HepG2 (cell line): Measurements from ENCODE around the gene PGAP3. TPM values are rescaled to one million over a fixed set of nuclear protein-coding genes. Genes with fewer than 3 reads are reported as not detected.
A peak's percentile ranks its signal among the peaks of the same experiment; 100 is the strongest.

Experiments used
- ATF7-NPFF ChIP-seq: sonication (generic); formaldehyde crosslinking; IDR thresholded peaks from 2 replicates; pipeline ENCODE4 v1.8.1; 2023; ENCODE audit warnings: mild to moderate bottlenecking, low read depth, missing genetic modification reagents, moderate library complexity
- ATM ChIP-seq: fragments of 450-650 bp; IDR thresholded peaks from 2 replicates; pipeline ENCODE4 v1.7.1; 2017; ENCODE audit warnings: mild to moderate bottlenecking, borderline replicate concordance
- KLF13 ChIP-seq: sonication (generic); formaldehyde crosslinking; IDR thresholded peaks from 2 replicates; pipeline ENCODE4 v1.4.0; 2020; ENCODE audit warnings: mild to moderate bottlenecking, missing genetic modification reagents
- MXD4 ChIP-seq: IDR thresholded peaks from 2 replicates; pipeline ENCODE4 v1.6.1; 2016; ENCODE audit warnings: mild to moderate bottlenecking, missing biosample characterization, missing genetic modification reagents
- NONO ChIP-seq, 2 experiments: fragments of 450-650 bp in 1 of 2; sonication (generic) in 1 of 2; formaldehyde crosslinking in 1 of 2; IDR thresholded peaks in 1 of 2; conservative IDR thresholded peaks in 1 of 2; 2 replicates each; pipeline versions ENCODE4 v1.6.1 to v1.8.0; 2017 to 2022; ENCODE audit warnings: mild to moderate bottlenecking in 1 of 2, missing genetic modification reagents in 1 of 2, moderate library complexity in 1 of 2
- NR2F1 ChIP-seq, 2 experiments: fragments of 450-650 bp in 1 of 2; formaldehyde crosslinking in 1 of 2; IDR thresholded peaks; 2 replicates each; pipeline versions ENCODE4 v1.5.0 to v1.6.1; 2016 to 2020; ENCODE audit warnings: mild to moderate bottlenecking in 1 of 2, missing compliant biosample characterization in 1 of 2, missing genetic modification reagents in 1 of 2, moderate library complexity in 1 of 2
- RARG ChIP-seq: sonication (generic); formaldehyde crosslinking; IDR thresholded peaks from 2 replicates; pipeline ENCODE4 v1.4.0; 2020; ENCODE audit warnings: low read depth, mild to moderate bottlenecking, missing genetic modification reagents
- REPIN1 ChIP-seq: sonication (generic); formaldehyde crosslinking; IDR thresholded peaks from 2 replicates; pipeline ENCODE4 v1.8.0; 2022; ENCODE audit warnings: missing genetic modification reagents, low read depth, mild to moderate bottlenecking, borderline replicate concordance
- SETDB1 ChIP-seq: sonication (generic); formaldehyde crosslinking; IDR thresholded peaks from 2 replicates; pipeline ENCODE4 v1.5.1; 2020; ENCODE audit warnings: missing genetic modification reagents, mild to moderate bottlenecking, borderline replicate concordance
- ZBTB7B ChIP-seq: sonication (generic); formaldehyde crosslinking; IDR thresholded peaks from 2 replicates; pipeline ENCODE4 v1.4.0; 2020; ENCODE audit warnings: missing genetic modification reagents
- ZMYM3 ChIP-seq: sonication (generic); formaldehyde crosslinking; IDR thresholded peaks from 2 replicates; pipeline ENCODE4 v1.5.1; 2020; ENCODE audit warnings: mild to moderate bottlenecking, missing genetic modification reagents
- ZNF225 ChIP-seq: sonication (generic); formaldehyde crosslinking; IDR thresholded peaks from 2 replicates; pipeline ENCODE4 v1.4.0; 2020; ENCODE audit warnings: mild to moderate bottlenecking, missing genetic modification reagents
- ZNF382 ChIP-seq: sonication (generic); formaldehyde crosslinking; IDR thresholded peaks from 2 replicates; pipeline ENCODE4 v1.5.0; 2020; ENCODE audit warnings: missing genetic modification reagents, mild to moderate bottlenecking, borderline replicate concordance
- ZSCAN25 ChIP-seq: sonication (generic); formaldehyde crosslinking; IDR thresholded peaks from 2 replicates; pipeline ENCODE4 v1.8.0; 2022; ENCODE audit warnings: mild to moderate bottlenecking, missing genetic modification reagents
- ZSCAN31 ChIP-seq: sonication (generic); formaldehyde crosslinking; IDR thresholded peaks from 2 replicates; pipeline ENCODE4 v1.5.0; 2020; ENCODE audit warnings: low read depth, mild to moderate bottlenecking, missing genetic modification reagents
- polyA plus RNA-seq, 8 experiments: library from polyadenylated mRNA; depleted of rRNA in 3 of 8; stranded (reverse) in 7 of 8; unstranded in 1 of 8; fragments of >200 nt; fragmentation: Illumina TruSeq in 4 of 8; extraction: Trizol in 4 of 8; gene quantifications; 2 replicates each; pipeline versions ENCODE4 v1.2.1 to v1.2.3, GENCODE V29; 2011 to 2016; ENCODE audit warnings: low read depth in 4 of 8, missing spikeins in 1 of 8, mixed read lengths in 1 of 8; ENCODE audit not compliant: insufficient read depth in 1 of 8
- total RNA-seq, 5 experiments: library from RNA; depleted of rRNA; stranded (reverse); fragments of >200 nt; fragmentation: Illumina TruSeq; extraction: Trizol; gene quantifications; 2 replicates each; pipeline ENCODE4 v1.2.3, GENCODE V29; 2016; ENCODE audit warnings: low read depth in 1 of 5
- TF ChIP-seq, protein P1 (sequence below): sonication (generic); formaldehyde crosslinking; conservative IDR thresholded peaks from 2 replicates; pipeline ENCODE4 v1.8.0; 2022; ENCODE audit warnings: missing genetic modification reagents
- TF ChIP-seq, protein P2 (sequence below): sonication (generic); formaldehyde crosslinking; IDR thresholded peaks from 2 replicates; pipeline ENCODE4 v1.4.0; 2020; ENCODE audit warnings: mild to moderate bottlenecking, missing genetic modification reagents
- TF ChIP-seq, protein P3 (sequence below): sonication (generic); formaldehyde crosslinking; IDR thresholded peaks from 2 replicates; pipeline ENCODE4 v1.5.0; 2020; ENCODE audit warnings: missing genetic modification reagents
- TF ChIP-seq, protein P4 (sequence below): sonication (generic); IDR thresholded peaks from 2 replicates; pipeline ENCODE4 v1.6.1; 2016; ENCODE audit warnings: low read depth, borderline replicate concordance

PGAP3 gene
- total and polyA plus RNA-seq, 2 of the 13 experiments (the other 11 are each of a cell fraction or from before 2014, with no cell fraction given) = 11.9 to 14.6 TPM

DNA sequence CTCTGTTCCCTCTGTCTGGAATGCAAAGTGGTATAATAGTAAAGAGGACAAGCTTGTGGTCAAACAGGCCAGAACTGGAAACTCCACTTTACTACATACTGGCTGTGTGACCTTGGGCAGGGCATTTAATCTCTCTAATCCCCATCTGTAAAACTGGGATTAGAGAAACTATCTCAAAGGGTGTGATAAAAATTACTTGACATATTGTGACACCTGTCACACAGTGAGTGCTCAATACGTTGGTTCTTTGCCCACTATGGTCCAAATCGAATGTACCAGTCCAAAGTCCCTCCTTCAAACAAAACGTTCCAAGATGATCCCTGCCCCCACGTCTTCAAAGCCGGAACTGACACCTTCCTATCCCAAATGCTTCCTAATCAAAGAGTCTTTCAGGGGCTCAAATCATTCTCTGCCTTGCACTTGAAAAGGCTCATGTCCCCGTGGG, 734 bp downstream of the PGAP3 start (continued):
- TF ChIP-seq ZNF225 (CRISPR knock-in tag) = no peak
- TF ChIP-seq ATM = no peak
- TF ChIP-seq NR2F1 (CRISPR knock-in tag; IDR thresholded peaks at IDR 0.05) = 0 out of 4 replicates have a peak, but pooled peaks of 1 of the 2 experiments have one; percentile 8
- no peak for TF ChIP-seq MXD4 (CRISPR knock-in tag)
- 0 out of 2 replicates have a peak, but pooled peaks have one; percentile 28 for TF ChIP-seq ZBTB7B (CRISPR knock-in tag)
- TF ChIP-seq ZSCAN25 (CRISPR knock-in tag) = no peak; the same call in 1 of the 2 replicates
- no peak for TF ChIP-seq KLF13
- TF ChIP-seq RARG (CRISPR knock-in tag) = no peak
- no peak for TF ChIP-seq ATF7-NPFF
- no peak for TF ChIP-seq ZSCAN31 (CRISPR knock-in tag)
- TF ChIP-seq ZMYM3 (CRISPR knock-in tag) = no peak
- TF ChIP-seq SETDB1 (CRISPR knock-in tag) = no peak
- TF ChIP-seq, protein P1, sequence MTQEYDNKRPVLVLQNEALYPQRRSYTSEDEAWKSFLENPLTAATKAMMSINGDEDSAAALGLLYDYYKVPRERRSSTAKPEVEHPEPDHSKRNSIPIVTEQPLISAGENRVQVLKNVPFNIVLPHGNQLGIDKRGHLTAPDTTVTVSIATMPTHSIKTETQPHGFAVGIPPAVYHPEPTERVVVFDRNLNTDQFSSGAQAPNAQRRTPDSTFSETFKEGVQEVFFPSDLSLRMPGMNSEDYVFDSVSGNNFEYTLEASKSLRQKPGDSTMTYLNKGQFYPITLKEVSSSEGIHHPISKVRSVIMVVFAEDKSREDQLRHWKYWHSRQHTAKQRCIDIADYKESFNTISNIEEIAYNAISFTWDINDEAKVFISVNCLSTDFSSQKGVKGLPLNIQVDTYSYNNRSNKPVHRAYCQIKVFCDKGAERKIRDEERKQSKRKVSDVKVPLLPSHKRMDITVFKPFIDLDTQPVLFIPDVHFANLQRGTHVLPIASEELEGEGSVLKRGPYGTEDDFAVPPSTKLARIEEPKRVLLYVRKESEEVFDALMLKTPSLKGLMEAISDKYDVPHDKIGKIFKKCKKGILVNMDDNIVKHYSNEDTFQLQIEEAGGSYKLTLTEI (CRISPR knock-in tag) = no peak
- TF ChIP-seq, protein P2, sequence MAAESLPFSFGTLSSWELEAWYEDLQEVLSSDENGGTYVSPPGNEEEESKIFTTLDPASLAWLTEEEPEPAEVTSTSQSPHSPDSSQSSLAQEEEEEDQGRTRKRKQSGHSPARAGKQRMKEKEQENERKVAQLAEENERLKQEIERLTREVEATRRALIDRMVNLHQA = no peak
- no peak for TF ChIP-seq NONO (IDR thresholded peaks at IDR 0.05)
- peak; percentile 5; the same call in 1 of the 2 replicates for TF ChIP-seq NONO (CRISPR knock-in tag; conservative IDR thresholded peaks at IDR 0.05)
- TF ChIP-seq ZNF382 (CRISPR knock-in tag) = no peak
- TF ChIP-seq REPIN1 (CRISPR knock-in tag) = peak; percentile 12; the same call in 1 of the 2 replicates
- TF ChIP-seq, protein P3, sequence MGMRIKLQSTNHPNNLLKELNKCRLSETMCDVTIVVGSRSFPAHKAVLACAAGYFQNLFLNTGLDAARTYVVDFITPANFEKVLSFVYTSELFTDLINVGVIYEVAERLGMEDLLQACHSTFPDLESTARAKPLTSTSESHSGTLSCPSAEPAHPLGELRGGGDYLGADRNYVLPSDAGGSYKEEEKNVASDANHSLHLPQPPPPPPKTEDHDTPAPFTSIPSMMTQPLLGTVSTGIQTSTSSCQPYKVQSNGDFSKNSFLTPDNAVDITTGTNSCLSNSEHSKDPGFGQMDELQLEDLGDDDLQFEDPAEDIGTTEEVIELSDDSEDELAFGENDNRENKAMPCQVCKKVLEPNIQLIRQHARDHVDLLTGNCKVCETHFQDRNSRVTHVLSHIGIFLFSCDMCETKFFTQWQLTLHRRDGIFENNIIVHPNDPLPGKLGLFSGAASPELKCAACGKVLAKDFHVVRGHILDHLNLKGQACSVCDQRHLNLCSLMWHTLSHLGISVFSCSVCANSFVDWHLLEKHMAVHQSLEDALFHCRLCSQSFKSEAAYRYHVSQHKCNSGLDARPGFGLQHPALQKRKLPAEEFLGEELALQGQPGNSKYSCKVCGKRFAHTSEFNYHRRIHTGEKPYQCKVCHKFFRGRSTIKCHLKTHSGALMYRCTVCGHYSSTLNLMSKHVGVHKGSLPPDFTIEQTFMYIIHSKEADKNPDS = no peak
- TF ChIP-seq, protein P4, sequence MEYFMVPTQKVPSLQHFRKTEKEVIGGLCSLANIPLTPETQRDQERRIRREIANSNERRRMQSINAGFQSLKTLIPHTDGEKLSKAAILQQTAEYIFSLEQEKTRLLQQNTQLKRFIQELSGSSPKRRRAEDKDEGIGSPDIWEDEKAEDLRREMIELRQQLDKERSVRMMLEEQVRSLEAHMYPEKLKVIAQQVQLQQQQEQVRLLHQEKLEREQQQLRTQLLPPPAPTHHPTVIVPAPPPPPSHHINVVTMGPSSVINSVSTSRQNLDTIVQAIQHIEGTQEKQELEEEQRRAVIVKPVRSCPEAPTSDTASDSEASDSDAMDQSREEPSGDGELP = no peak
